Muscle layer of colon (tissue), 2 donors: Measurements from ENCODE around the gene ZPLD1.

Experiments used
- H3K27ac ChIP-seq: one replicate; pipeline ENCODE4 v1.7.0; 2013; ENCODE audit warnings: low read depth, mild to moderate bottlenecking, low read length, moderate library complexity
- H3K27me3 ChIP-seq, 2 donors: one replicate each; pipeline ENCODE4 v1.7.0; 2013; ENCODE audit warnings: low read length in 2 of 2, mild to moderate bottlenecking in 2 of 2; ENCODE audit not compliant: insufficient read depth in 2 of 2, control insufficient read depth in 1 of 2
- H3K36me3 ChIP-seq: one replicate; pipeline ENCODE4 v1.7.0; 2013; ENCODE audit warnings: mild to moderate bottlenecking, low read length; ENCODE audit not compliant: insufficient read depth
- H3K4me1 ChIP-seq: one replicate; pipeline ENCODE4 v1.7.0; 2013; ENCODE audit warnings: mild to moderate bottlenecking, low read length; ENCODE audit not compliant: insufficient read depth
- H3K4me3 ChIP-seq, 2 donors: one replicate each; pipeline ENCODE4 v1.7.0; 2013; ENCODE audit warnings: low read length in 2 of 2, low read depth in 1 of 2, mild to moderate bottlenecking in 1 of 2, moderate library complexity in 1 of 2
- H3K9ac ChIP-seq: one replicate; pipeline ENCODE4 v1.7.0; 2013; ENCODE audit warnings: low read length
- H3K9me3 ChIP-seq: one replicate; pipeline ENCODE4 v1.7.0; 2013; ENCODE audit warnings: mild to moderate bottlenecking, low read length
- donor health status: abdominal sarcoma.
- donor health status: Adenocarcinoma of cecum.

Gene ZPLD1

DNA sequence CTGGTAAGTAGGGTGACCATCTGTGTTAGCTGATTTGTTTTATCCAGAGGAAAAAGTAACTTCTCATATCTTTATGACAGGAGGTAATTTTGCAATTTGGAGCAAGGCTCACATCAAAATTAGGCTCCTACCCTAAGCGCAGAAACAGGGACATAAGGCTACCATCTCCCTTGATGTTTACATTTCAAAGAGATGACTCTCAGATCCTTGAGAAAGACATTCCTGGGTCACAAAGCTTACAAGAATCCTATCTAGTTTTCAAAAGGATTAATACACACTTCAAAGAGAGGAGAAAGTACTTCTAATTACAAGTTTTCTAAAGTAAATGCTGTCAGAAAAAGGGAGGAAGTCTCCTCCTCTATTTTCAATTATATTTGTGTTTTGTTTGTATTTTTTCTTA, 7.0 kb downstream of the ZPLD1 start:
- H3K27me3 ChIP-seq: no peaks in the 10 kb centered on the region
- no peaks in the 10 kb centered on the region for H3K4me1 ChIP-seq
- H3K9me3 ChIP-seq: no peaks in the 10 kb centered on the region
- no peaks in the 10 kb centered on the region for H3K36me3 ChIP-seq
- no peak overlapping the region for H3K4me3 ChIP-seq
- H3K27ac ChIP-seq: no peak overlapping the region
- H3K9ac ChIP-seq: no peak overlapping the region

DNA sequence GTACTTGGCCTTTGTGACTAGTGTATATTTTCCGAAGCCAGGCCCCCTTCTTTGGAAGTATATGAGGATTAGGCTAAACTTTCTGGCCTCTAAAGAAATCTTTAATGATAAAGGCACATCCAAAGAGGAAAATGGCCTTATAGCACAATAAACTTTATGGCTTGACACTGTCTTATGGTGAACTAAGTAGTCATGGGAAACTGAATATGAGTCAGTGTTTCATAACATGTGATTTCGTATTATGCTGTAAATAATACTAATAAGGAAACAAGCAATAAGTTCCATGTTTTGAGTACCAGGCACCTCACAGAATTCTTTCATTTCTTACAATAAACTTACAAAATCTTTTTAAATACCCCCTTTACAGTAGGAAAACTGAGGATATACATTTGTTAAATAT, 8.2 kb downstream of the ZPLD1 start:
- H3K36me3 ChIP-seq: no peaks in the 10 kb centered on the region
- H3K4me3 ChIP-seq: no peak overlapping the region
- no peak overlapping the region for H3K9ac ChIP-seq
- no peaks in the 10 kb centered on the region for H3K9me3 ChIP-seq
- no peak overlapping the region for H3K27ac ChIP-seq
- no peaks in the 10 kb centered on the region for H3K4me1 ChIP-seq
- no peaks in the 10 kb centered on the region for H3K27me3 ChIP-seq

DNA sequence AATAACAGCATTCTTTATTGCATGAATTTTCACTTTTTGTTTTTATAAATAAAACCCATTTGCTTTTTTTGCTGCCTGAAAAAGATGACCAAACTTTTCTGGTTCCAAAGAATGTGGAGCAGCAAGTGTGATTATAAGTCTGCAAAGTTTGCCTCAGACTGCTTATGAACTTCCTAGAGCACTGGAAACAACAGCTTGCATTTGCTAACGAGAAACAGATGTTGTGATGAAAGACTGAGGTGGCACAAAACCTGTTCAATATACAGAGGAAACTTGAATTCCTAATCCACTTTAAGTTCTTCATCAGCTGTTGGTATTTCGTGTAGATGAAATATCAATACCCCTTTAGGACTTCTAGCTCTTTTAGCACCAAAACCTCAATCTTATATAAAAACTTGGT, 9.3 kb downstream of the ZPLD1 start:
- Histone ChIP-seq H3K4me3 (no peak overlapping the region), H3K9me3 (no peaks in the 10 kb centered on the region), H3K9ac (no peak overlapping the region), H3K4me1 (no peaks in the 10 kb centered on the region), H3K27ac (no peak overlapping the region), H3K27me3 (no peaks in the 10 kb centered on the region), H3K36me3 (no peaks in the 10 kb centered on the region)

DNA sequence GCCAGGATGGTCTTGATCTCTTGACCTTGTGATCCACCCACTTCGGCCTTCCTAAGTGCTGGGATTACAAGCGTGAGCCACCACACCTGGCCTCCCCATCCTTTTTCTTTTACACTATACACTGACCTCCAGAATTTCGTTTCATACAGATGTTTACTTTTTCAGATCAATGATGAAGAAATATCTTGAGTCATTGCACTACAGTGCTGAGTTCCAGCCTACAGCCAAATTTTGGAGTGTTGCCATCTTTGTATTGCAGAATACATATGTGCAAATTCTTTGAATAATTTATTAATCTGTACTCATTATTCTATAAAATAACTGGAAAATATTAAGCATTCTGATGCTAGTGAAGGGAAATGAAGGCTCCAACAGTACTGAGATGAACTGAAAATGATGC, 12.5 kb downstream of the ZPLD1 start:
- Histone ChIP-seq H3K27me3 (no peaks in the 10 kb centered on the region), H3K9me3 (no peaks in the 10 kb centered on the region)

DNA sequence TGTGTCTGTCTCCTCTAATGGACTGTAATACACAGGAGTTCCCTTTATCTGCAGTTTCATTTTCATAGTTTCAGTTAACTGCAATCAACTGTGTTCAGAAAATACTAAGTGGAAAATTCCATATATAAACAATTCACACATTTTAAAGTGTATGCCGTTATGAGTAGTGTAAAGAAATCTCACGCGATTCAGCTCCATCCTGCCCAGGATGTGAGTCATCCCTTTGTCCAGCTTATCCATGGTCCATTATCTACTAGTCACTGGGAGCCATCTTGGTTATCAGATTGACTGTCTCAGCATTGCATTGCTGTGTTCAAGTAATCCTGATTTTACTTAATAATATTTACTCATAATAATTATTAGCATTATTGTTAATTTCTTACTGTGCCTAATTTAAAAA, 14.5 kb downstream of the ZPLD1 start:
- Histone ChIP-seq H3K27me3 (no peaks in the 10 kb centered on the region), H3K9ac (no peak overlapping the region), H3K36me3 (no peaks in the 10 kb centered on the region), H3K9me3 (no peaks in the 10 kb centered on the region), H3K4me1 (no peaks in the 10 kb centered on the region), H3K27ac (no peak overlapping the region), H3K4me3 (no peak overlapping the region)

More for the DNA sequence above, 12.5 kb downstream of the ZPLD1 start:
- H3K27ac ChIP-seq: no peak overlapping the region
- H3K9ac ChIP-seq: no peak overlapping the region
- no peaks in the 10 kb centered on the region for H3K4me1 ChIP-seq
- H3K36me3 ChIP-seq: no peaks in the 10 kb centered on the region
- H3K4me3 ChIP-seq: no peak overlapping the region

DNA sequence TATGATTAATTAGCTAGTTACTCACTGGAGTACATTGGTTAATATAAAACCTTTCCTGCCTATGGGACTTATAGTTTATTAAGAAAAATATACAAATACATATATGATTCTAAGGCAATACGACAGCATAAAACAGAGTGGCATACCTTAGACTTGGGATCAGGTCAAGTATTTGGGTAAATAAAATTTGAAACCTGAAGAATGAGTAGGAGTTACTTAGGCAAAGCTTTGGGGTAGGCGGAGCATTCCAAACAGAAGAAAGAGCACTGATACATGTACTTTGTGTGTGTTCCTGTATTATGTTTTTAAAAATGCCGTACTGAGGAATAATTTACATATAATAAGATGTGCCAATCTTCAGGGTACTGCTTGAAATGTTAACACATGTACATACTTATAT, 15.1 kb downstream of the ZPLD1 start:
- H3K27me3 ChIP-seq: no peaks in the 10 kb centered on the region
- H3K4me1 ChIP-seq: no peaks in the 10 kb centered on the region
- no peak overlapping the region for H3K4me3 ChIP-seq
- no peaks in the 10 kb centered on the region for H3K36me3 ChIP-seq
- no peak overlapping the region for H3K27ac ChIP-seq
- no peak overlapping the region for H3K9ac ChIP-seq
- no peaks in the 10 kb centered on the region for H3K9me3 ChIP-seq

DNA sequence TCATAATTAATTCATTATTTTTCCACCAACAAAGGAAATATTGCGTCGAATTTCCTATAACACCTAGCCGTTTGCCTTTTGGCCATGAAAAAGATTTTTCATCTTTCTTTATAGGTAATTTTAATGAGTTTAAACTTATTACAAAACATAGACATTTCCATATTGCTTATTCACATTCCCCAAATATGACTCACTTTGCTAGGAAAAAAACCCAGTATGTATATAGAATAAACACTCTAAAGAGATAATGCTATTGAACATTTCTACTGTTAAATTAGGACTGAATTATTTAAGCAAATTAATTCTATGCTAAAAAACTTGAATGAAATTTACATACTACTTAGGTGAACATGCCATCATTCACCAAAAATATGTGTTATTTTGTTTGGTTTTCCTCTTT, 16.2 kb downstream of the ZPLD1 start:
- H3K27ac ChIP-seq: no peak overlapping the region
- H3K4me1 ChIP-seq: no peaks in the 10 kb centered on the region
- no peaks in the 10 kb centered on the region for H3K9me3 ChIP-seq
- H3K4me3 ChIP-seq: no peak overlapping the region
- H3K27me3 ChIP-seq: no peaks in the 10 kb centered on the region
- no peak overlapping the region for H3K9ac ChIP-seq
- no peaks in the 10 kb centered on the region for H3K36me3 ChIP-seq

DNA sequence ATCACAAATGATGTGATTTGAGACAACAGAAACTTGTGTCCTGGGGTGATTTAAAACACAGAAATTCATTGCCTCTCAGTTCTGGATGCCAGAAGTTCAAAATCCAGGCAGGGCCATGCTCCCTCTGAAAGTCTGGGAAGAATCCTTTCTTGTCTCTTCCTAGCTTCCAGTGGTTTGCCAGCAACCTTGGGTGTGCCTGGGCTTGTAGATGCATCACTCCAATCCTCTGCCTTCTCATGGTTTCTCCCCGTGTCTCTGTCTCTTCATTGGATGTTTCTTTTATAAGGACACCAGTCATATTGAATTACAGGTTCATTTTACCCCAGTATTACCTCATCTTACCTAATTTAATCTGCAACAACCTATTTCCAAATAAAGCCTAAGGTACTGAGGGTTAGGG, 16.7 kb downstream of the ZPLD1 start:
- H3K4me1 ChIP-seq: no peaks in the 10 kb centered on the region
- no peaks in the 10 kb centered on the region for H3K9me3 ChIP-seq
- no peaks in the 10 kb centered on the region for H3K27me3 ChIP-seq

DNA sequence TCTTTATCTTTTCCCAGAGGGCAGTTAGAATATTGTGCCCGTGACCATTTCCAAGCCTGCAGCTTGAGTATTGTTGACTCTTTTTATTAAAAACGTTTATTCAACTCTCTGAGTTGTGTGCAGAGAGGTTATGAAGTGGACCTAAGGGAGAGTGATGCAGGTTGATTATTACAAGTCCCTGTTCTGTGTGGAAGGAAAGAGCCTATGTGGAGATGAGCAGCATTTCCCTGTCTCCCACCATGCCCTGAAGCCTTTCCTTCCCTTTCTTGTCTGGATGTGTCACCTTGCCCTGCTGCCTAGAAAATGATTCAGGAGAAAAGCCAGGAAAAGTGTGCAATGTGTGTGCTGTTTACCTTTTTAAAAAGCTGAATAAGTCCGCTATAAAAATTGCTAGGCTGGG, 19.4 kb downstream of the ZPLD1 start:
- H3K36me3 ChIP-seq: no peaks in the 10 kb centered on the region
- no peaks in the 10 kb centered on the region for H3K9me3 ChIP-seq
- no peaks in the 10 kb centered on the region for H3K27me3 ChIP-seq
- no peak overlapping the region for H3K9ac ChIP-seq
- no peak overlapping the region for H3K27ac ChIP-seq
- no peaks in the 10 kb centered on the region for H3K4me1 ChIP-seq
- H3K4me3 ChIP-seq: no peak overlapping the region

More for the DNA sequence above, 16.7 kb downstream of the ZPLD1 start:
- no peaks in the 10 kb centered on the region for H3K36me3 ChIP-seq
- no peak overlapping the region for H3K27ac ChIP-seq
- H3K4me3 ChIP-seq: no peak overlapping the region
- H3K9ac ChIP-seq: no peak overlapping the region

DNA sequence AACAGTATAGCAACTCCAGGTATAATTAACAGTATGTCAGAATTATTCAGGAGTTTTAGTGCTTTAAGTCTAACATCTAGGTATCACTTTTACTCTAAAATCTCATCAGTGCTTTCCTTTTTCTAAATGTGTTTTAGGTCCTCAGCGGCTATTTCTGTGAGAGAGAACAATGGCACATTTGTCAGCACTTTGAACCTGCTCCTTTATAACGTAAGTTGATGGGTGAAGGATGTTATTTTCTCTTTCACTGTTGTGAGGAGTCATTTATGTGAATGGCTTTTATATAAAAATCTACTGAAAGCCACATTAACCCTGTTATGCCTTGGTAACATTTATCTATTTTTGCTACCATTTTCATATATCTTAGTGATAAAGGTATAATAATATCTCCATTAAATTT, 22.8 kb downstream of the ZPLD1 start:
- Histone ChIP-seq H3K4me3 (no peak overlapping the region), H3K9me3 (no peaks in the 10 kb centered on the region), H3K27me3 (no peaks in the 10 kb centered on the region), H3K4me1 (no peaks in the 10 kb centered on the region), H3K9ac (no peak overlapping the region), H3K36me3 (no peaks in the 10 kb centered on the region), H3K27ac (no peak overlapping the region)

DNA sequence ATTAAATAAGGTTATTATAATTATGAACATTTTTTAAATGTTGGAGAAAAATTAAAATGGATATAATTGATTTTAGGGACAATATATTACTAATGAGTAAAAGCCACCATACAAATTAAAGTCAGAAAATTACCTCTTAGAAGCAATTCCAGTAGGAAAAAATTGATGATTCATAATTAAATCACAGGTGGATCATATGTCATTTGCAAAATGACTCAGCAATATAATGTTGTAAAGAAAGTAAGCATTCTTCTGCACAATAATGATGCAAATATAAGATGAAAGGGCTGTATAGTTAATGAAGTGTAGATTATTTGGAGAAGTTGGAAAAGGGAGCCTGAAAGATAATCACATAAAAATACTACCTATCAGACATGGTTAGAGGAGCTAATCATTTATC, 25.8 kb downstream of the ZPLD1 start:
- H3K27ac ChIP-seq: no peak overlapping the region
- H3K4me3 ChIP-seq: no peak overlapping the region
- H3K36me3 ChIP-seq: no peaks in the 10 kb centered on the region
- no peaks in the 10 kb centered on the region for H3K9me3 ChIP-seq
- H3K9ac ChIP-seq: no peak overlapping the region
- H3K27me3 ChIP-seq: no peaks in the 10 kb centered on the region
- no peaks in the 10 kb centered on the region for H3K4me1 ChIP-seq

DNA sequence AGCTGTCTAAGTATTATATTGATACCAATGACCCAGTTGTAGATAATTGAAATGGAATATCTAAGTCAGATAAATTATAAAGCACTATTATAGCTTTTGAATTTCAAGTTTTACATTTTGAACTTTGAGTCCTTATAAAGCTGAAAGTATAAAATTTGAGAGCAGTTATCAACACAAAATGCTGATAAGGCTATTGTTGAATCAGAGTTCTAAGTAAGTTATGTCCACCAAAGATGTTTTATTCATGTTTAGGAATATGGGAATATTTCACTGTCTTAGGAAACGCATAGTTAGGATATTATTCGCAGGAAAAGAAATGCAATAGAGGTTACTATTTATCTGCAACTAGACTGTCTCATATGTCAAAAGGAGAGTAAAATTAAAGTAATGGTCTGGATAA, 29.4 kb downstream of the ZPLD1 start:
- Histone ChIP-seq H3K27me3 (no peaks in the 10 kb centered on the region), H3K36me3 (no peaks in the 10 kb centered on the region), H3K4me3 (no peak overlapping the region), H3K9ac (no peak overlapping the region), H3K4me1 (no peaks in the 10 kb centered on the region), H3K9me3 (no peaks in the 10 kb centered on the region), H3K27ac (no peak overlapping the region)
